ENCODE results near the gene TLE3. TPM values are rescaled to one million over a fixed set of nuclear protein-coding genes. Genes with fewer than 3 reads are reported as not detected.
A peak's percentile ranks its signal among the peaks of the same experiment; 100 is the strongest.

TLE3 gene
- total RNA-seq, 1 donor from 2014 or later: 45.4 TPM

- H4K20me1 ChIP-seq (ENCODE audit: insufficient read depth, low read length): peaks cover 48% of the 10 kb centered on the region
- peaks cover 31% of the 10 kb centered on the region for H3K4me1 Mint-ChIP-seq (ENCODE audit: low read depth, unreplicated experiment)
These were observed 1.3 kb downstream of the TLE3 start for GRCh38 chr15:70096215-70097062.

GRCh38 chr15:70095408-70096214, 2.1 kb downstream of the TLE3 start:
- H3K27ac Mint-ChIP-seq (ENCODE audit: unreplicated experiment): no peak overlapping the region
- peaks cover 37% of the 10 kb centered on the region for H3K4me1 Mint-ChIP-seq (ENCODE audit: low read depth, unreplicated experiment)
- no peaks in the 10 kb centered on the region for H3K27me3 ChIP-seq (ENCODE audit: insufficient read depth, low read length)

More at GRCh38 chr15:70096215-70097062, 1.3 kb downstream of the TLE3 start:
- peaks cover 49% of the 10 kb centered on the region for H3K4me1 ChIP-seq (ENCODE audit: insufficient read depth, low read length)
- peaks cover 60% of the 10 kb centered on the region for H3K79me2 ChIP-seq (ENCODE audit: insufficient read depth, low read length)
- no peak for TF ChIP-seq EZH2 (IDR thresholded peaks at IDR 0.05; ENCODE audit: insufficient read depth, low read length)
- H3K27me3 Mint-ChIP-seq (ENCODE audit: low read depth, unreplicated experiment): peaks cover 2% of the 10 kb centered on the region
- H2AFZ ChIP-seq (ENCODE audit: low read depth, low read length): peak overlapping the region; percentile 74
- H3K4me2 ChIP-seq (ENCODE audit: low read length): peak overlapping the region; percentile 98
- peaks cover 11% of the 10 kb centered on the region for H3K36me3 Mint-ChIP-seq (ENCODE audit: low read depth, unreplicated experiment)
- FAIRE-seq (no peak), DNase-seq (ENCODE audit: low read depth) (no peak)
- no peaks in the 10 kb centered on the region for H3K27me3 ChIP-seq (ENCODE audit: insufficient read depth, low read length)
- peak overlapping the region; percentile 80 for H3K27ac ChIP-seq (ENCODE audit: low read depth, low read length)
- H3K9me3 Mint-ChIP-seq (ENCODE audit: unreplicated experiment): no peaks in the 10 kb centered on the region
- peak overlapping the region; percentile 97 for H3K4me3 Mint-ChIP-seq (ENCODE audit: unreplicated experiment)
- peak overlapping the region; percentile 91 for H3K4me3 ChIP-seq (ENCODE audit: insufficient read depth, low read depth, low read length)
- H3K9ac ChIP-seq (ENCODE audit: low read length): peak overlapping the region; percentile 89
- H3K9me3 ChIP-seq (ENCODE audit: insufficient read depth, low read depth, low read length): no peaks in the 10 kb centered on the region
- peaks cover 11% of the 10 kb centered on the region for H3K36me3 ChIP-seq (ENCODE audit: insufficient read depth, low read length)
- H3K27ac Mint-ChIP-seq (ENCODE audit: unreplicated experiment): peak overlapping the region; percentile 91

More at GRCh38 chr15:70095408-70096214, 2.1 kb downstream of the TLE3 start:
- H3K79me2 ChIP-seq (ENCODE audit: insufficient read depth, low read length): peaks cover 68% of the 10 kb centered on the region
- H3K9me3 ChIP-seq (ENCODE audit: insufficient read depth, low read depth, low read length): no peaks in the 10 kb centered on the region
- peaks cover 44% of the 10 kb centered on the region for H3K4me1 ChIP-seq (ENCODE audit: insufficient read depth, low read length)
- Mint-ChIP-seq H3K27me3 (ENCODE audit: low read depth, unreplicated experiment) (peaks cover 4% of the 10 kb centered on the region), H3K36me3 (ENCODE audit: low read depth, unreplicated experiment) (peaks cover 14% of the 10 kb centered on the region), H3K9me3 (ENCODE audit: unreplicated experiment) (no peaks in the 10 kb centered on the region), H3K4me3 (ENCODE audit: unreplicated experiment) (peak overlapping the region; percentile 97)
- FAIRE-seq (no peak), DNase-seq (ENCODE audit: low read depth) (no peak)
- H4K20me1 ChIP-seq (ENCODE audit: insufficient read depth, low read length): peaks cover 57% of the 10 kb centered on the region
- no peak overlapping the region for H3K27ac ChIP-seq (ENCODE audit: low read depth, low read length)
- H3K4me2 ChIP-seq (ENCODE audit: low read length): peak overlapping the region; percentile 98
- peak overlapping the region; percentile 74 for H2AFZ ChIP-seq (ENCODE audit: low read depth, low read length)
- H3K9ac ChIP-seq (ENCODE audit: low read length): peak overlapping the region; percentile 89
- H3K4me3 ChIP-seq (ENCODE audit: insufficient read depth, low read depth, low read length): peak overlapping the region; percentile 91
- TF ChIP-seq CTCF (IDR thresholded peaks at IDR 0.05; ENCODE audit: insufficient read depth, low read depth, low read length) (no peak), EZH2 (IDR thresholded peaks at IDR 0.05; ENCODE audit: insufficient read depth, low read length) (no peak)
- H3K36me3 ChIP-seq (ENCODE audit: insufficient read depth, low read length): peaks cover 11% of the 10 kb centered on the region

Measured in astrocyte (in vitro differentiated cells and primary cell).